ENCODE measurements around the gene RUSF1.

- TF ChIP-seq CTCF (IDR thresholded peaks at IDR 0.05) (no peak), POLR2AphosphoS5 (IDR thresholded peaks at IDR 0.05) (no peak), POLR2A (IDR thresholded peaks at IDR 0.05) (no peak), EP300 (IDR thresholded peaks at IDR 0.05) (no peak)
Observed at GRCh38 chr16:31489616-31490584, 18.3 kb downstream of the RUSF1 start.
